AG09309 (cell line): ENCODE results near the gene PPP6R3.
A peak's percentile ranks its signal among the peaks of the same experiment; 100 is the strongest.
"Not testable (repeated sequence)": the region's sequence is repeated elsewhere in the genome, so short reads cannot be mapped to it uniquely, and the experiment has no call there.

ENCODE experiments used
- DNase-seq: peaks from one replicate; pipeline ENCODE4 v3.0.0-alpha.2; 2010; ENCODE audit warnings: low read depth
- H3K4me3 ChIP-seq: 2 replicates; pipeline ENCODE4 v1.5.1; 2011; ENCODE audit warnings: mild to moderate bottlenecking, low read depth, low read length, moderate library complexity; ENCODE audit not compliant: control insufficient read depth
- CTCF ChIP-seq: IDR thresholded peaks from 2 replicates; pipeline ENCODE4 v1.5.1; 2011; ENCODE audit warnings: mild to moderate bottlenecking, low read depth, low read length, inconsistent platforms; ENCODE audit not compliant: insufficient read depth, control insufficient read depth; ENCODE audit errors: missing control alignments

The PPP6R3 gene

GRCh38 chr11:68455485-68455884 is 5.1 kb upstream of the PPP6R3 start:
- no peak for DNase-seq
- TF ChIP-seq CTCF: no peak
- H3K4me3 ChIP-seq: no peak overlapping the region

- no peak for DNase-seq
- H3K4me3 ChIP-seq: no peak overlapping the region
- no peak for TF ChIP-seq CTCF
Measured at GRCh38 chr11:68457216-68457897, 3.2 kb upstream of the PPP6R3 start.

GRCh38 chr11:68457898-68458249 is 2.7 kb upstream of the PPP6R3 start:
- no peak for DNase-seq
- H3K4me3 ChIP-seq: no peak overlapping the region
- TF ChIP-seq CTCF: no peak

GRCh38 chr11:68458340-68458739 is 2.2 kb upstream of the PPP6R3 start:
- H3K4me3 ChIP-seq: not testable (repeated sequence)

GRCh38 chr11:68459886-68460740 is 439 bp upstream of the PPP6R3 start:
- peak; percentile 97 for DNase-seq
- H3K4me3 ChIP-seq: peak overlapping the region; percentile 65
- TF ChIP-seq CTCF: no peak

More at GRCh38 chr11:68458340-68458739, 2.2 kb upstream of the PPP6R3 start:
- not testable (repeated sequence) for DNase-seq

GRCh38 chr11:68461575-68461917 is 994 bp downstream of the PPP6R3 start:
- no peak for TF ChIP-seq CTCF
- peak overlapping the region; percentile 65 for H3K4me3 ChIP-seq
- no peak for DNase-seq

GRCh38 chr11:68463714-68464113 is 3.2 kb downstream of the PPP6R3 start:
- no peak overlapping the region for H3K4me3 ChIP-seq
- TF ChIP-seq CTCF: no peak
- no peak for DNase-seq
